AG10803 (cell line): Measurements from ENCODE around the gene EVL.
"Not testable (repeated sequence)": the region's sequence is repeated elsewhere in the genome, so short reads cannot be mapped to it uniquely, and the experiment has no call there.

Experiments
- DNase-seq: peaks from one replicate; pipeline ENCODE4 v3.0.0; 2010; ENCODE audit warnings: low read depth
- H3K4me3 ChIP-seq: 2 replicates; pipeline ENCODE4 v1.5.1; 2011; ENCODE audit warnings: mild to moderate bottlenecking, low read length, control low read depth
- CTCF ChIP-seq: conservative IDR thresholded peaks from 2 replicates; pipeline ENCODE4 v1.5.1; 2011; ENCODE audit warnings: mild to moderate bottlenecking, low read length, control low read depth, inconsistent platforms

The EVL gene

GRCh38 chr14:100022772-100023451 lies 42.3 kb upstream of the EVL start:
- TF ChIP-seq CTCF = 0 out of 2 replicates have a peak, but pooled peaks have one; percentile 3
- DNase-seq = peak; percentile 91
- H3K4me3 ChIP-seq = no peak overlapping the region

GRCh38 chr14:100025111-100025510 lies 40.1 kb upstream of the EVL start:
- peak; percentile 52 for TF ChIP-seq CTCF
- H3K4me3 ChIP-seq = no peak overlapping the region
- peak; percentile 29 for DNase-seq

- peak; percentile 32 for DNase-seq
- no peak overlapping the region for H3K4me3 ChIP-seq
- no peak for TF ChIP-seq CTCF
These were observed 37.3 kb upstream of the EVL start for GRCh38 chr14:100027771-100028490.

GRCh38 chr14:100028990-100029677 lies 36.1 kb upstream of the EVL start:
- peak; percentile 12 for DNase-seq
- no peak for TF ChIP-seq CTCF

GRCh38 chr14:100030006-100030405 lies 35.2 kb upstream of the EVL start:
- not testable (repeated sequence) for DNase-seq

More at GRCh38 chr14:100028990-100029677, 36.1 kb upstream of the EVL start:
- H3K4me3 ChIP-seq = no peak overlapping the region

GRCh38 chr14:100030452-100031153 lies 34.6 kb upstream of the EVL start:
- H3K4me3 ChIP-seq = no peak overlapping the region
- DNase-seq = peak; percentile 93
- TF ChIP-seq CTCF = no peak

More at GRCh38 chr14:100030006-100030405, 35.2 kb upstream of the EVL start:
- H3K4me3 ChIP-seq = not testable (repeated sequence)
